NCI-H82 treated with DMSO at 0.1 percent for 48 hours (cell line): ENCODE data around the gene TPGS1.

Experiments used
- DNase-seq: peaks from one replicate; lab custom pipeline; 2025; ENCODE audit not compliant: unreplicated experiment; lab: John Stamatoyannopoulos, UW

TPGS1 gene

DNA sequence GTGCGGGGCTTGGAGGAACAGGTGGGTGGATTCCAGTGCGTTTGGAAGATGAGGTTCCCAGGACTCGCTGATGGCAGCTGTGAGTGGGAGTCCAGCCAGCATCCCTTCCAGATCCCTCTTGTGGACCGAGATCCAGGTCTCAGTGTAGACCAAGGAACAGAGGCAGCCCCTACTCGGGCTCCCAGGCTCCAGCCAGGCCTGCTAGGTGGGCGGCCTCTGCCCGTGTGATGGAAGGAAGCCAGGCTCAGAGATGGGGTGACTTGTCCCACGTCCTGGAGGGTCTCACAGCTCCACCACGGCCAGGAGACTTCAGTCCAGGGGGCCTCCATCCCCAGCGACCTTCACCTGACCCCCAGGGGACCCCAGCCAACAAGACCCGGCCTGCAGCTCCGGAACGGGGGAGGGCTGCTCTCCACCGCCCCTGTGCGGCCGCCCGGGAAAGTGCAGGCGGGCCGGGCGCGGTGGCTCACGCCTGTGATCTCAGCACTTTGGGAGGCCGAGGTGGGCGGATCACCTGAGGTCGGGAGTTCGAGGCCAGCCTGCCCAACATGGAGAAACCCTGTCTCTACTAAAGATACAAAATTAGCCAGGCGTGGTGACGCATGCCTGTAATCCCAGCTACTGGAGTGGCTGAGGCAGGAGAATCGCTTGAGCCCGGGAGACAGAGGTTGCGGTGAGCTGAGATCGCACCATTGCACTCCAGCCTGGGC is 11.7 kb upstream of the TPGS1 start:
- DNase-seq: no peak

- no peak for DNase-seq
These were observed 11.1 kb upstream of the TPGS1 start, which contains the start of gene MADCAM1 for GRCh38 chr19:496112-496665. MADCAM1 (plus strand) TSS chr19:496486; CDS start chr19:496500, 14 bp downstream.

DNA sequence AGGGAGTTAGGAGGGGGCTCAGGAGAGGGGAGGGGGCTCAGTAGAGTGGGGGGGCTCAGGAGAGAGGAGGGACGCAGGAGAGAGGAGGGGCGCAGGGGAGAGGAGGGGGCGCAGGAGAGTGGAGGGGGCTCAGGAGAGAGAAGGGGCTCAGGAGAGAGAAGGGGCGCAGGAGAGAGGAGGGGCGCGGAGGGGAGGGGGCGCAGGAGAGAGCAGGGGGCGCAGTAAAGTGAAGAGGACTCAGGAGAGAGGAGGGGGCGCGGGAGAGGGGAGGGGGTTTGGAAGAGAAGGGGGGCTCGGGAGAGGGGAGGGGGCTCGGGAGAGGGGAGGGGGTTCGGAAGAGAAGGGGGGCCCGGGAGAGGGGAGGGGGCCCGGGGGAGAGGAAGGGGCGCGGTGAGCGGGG is 10.3 kb upstream of the TPGS1 start:
- no peak for DNase-seq

DNA sequence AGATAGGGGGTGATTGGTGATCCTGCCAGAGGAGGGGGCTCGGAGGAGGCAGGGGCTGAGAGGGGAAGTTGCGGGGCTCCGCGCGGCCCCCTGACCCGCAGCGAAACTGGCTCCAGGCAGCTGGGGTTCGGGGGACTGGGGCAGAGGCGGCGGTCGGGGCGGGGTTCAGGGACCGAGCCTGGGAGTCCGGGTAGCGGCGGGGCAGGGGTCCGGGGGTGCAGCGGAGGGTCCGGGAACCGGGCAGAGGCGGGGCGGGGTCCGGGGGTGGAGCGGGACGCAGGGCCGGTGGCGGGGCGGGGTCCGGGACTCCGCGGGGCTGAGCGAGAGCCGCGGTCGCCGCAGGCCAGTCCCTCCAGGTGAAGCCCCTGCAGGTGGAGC is 9.8 kb upstream of the TPGS1 start:
- DNase-seq: no peak

- DNase-seq: no peak
These were observed 9.3 kb upstream of the TPGS1 start for GRCh38 chr19:497869-498510.

DNA sequence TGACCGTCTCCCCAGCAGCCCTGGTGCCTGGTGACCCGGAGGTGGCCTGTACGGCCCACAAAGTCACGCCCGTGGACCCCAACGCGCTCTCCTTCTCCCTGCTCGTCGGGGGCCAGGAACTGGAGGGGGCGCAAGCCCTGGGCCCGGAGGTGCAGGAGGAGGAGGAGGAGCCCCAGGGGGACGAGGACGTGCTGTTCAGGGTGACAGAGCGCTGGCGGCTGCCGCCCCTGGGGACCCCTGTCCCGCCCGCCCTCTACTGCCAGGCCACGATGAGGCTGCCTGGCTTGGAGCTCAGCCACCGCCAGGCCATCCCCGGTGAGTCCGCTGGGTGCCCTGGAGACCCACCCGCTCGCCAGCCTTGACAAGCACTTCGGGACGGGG is 8.8 kb upstream of the TPGS1 start:
- DNase-seq: no peak

DNA sequence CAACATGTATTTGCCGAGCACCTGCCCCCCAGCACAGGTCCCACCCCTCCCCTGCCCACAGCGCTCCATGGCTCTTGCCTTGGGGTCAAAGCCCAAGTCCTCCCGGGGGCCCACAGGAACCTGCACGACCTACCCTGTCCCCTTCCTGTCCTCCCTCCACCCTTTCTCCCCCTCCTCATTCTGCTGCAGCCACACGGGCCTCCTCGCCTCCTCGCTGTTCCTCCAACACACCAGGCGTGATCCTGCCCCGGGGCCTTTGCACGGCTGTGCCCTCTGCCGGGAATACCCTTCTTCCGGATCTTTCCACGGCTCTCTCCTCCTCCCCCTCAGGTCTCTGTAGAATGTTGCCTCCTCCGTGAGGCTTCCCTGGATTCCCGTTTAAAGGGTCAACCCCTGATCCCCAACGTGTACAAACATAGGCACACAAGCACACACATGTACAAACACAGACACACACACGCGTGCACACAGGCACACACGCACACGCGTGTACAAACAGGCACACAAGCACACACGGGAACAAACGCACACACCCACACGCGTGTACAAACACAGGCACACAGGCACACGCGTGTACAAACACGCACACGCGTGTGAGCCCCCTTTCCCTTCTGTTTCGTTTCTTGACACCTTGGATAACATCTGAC is 8.2 kb upstream of the TPGS1 start:
- DNase-seq: no peak

DNA sequence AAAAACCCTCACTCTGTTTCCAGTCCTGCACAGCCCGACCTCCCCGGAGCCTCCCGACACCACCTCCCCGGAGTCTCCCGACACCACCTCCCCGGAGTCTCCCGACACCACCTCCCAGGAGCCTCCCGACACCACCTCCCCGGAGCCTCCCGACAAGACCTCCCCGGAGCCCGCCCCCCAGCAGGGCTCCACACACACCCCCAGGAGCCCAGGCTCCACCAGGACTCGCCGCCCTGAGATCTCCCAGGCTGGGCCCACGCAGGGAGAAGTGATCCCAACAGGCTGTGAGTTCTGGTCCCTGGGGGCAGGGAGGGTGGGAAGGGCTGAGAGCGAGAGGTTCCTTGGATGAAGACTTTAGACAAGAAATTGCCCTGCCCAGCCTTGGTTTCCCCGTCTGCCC is 5.7 kb upstream of the TPGS1 start:
- DNase-seq: no peak

GRCh38 chr19:504616-505015 is 2.7 kb upstream of the TPGS1 start:
- no peak for DNase-seq

- DNase-seq: peak; percentile 93
These were observed 652 bp upstream of the TPGS1 start for GRCh38 chr19:506404-507285.

- DNase-seq: no peak
These were observed 1.2 kb downstream of the TPGS1 start for GRCh38 chr19:508204-509150.

- DNase-seq: peak; percentile 39
These were observed 3.4 kb downstream of the TPGS1 start for GRCh38 chr19:510606-511100.

DNA sequence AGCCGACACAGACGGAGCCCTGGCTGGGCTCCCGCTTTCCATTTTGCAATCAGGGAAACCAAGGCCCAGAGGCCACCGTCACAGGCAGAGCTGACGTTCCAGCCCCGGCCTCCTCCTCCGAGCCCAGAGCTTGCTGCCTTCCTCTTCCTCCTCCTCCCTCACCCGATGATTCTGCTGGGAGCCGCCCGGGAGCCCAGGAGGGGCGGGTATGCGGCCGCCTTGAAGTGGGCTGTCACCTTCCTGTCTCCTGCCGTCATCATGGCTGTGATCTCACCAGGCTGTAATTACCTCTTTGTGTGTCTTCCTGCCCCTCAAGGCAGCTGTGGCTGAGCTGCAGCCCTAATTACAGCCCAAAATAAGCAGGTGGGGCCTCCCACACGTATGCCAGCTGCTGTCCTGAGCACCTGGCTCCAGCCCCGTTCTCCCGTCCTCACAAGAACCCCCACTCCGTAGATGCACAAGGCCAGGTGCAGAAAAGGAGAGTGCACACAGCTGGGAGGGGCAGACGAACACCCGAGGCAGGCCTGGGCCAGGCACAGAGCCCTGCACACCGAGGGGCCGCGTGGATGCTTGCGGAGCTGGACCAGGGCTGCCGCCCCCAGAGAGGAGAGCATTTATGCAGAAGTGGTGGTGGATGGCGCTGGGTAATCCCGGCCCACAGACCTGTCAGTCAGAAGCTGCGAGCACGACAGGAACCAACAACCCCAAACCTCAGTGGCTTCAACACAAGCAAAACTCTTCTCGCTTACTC is 4.0 kb downstream of the TPGS1 start:
- no peak for DNase-seq

DNA sequence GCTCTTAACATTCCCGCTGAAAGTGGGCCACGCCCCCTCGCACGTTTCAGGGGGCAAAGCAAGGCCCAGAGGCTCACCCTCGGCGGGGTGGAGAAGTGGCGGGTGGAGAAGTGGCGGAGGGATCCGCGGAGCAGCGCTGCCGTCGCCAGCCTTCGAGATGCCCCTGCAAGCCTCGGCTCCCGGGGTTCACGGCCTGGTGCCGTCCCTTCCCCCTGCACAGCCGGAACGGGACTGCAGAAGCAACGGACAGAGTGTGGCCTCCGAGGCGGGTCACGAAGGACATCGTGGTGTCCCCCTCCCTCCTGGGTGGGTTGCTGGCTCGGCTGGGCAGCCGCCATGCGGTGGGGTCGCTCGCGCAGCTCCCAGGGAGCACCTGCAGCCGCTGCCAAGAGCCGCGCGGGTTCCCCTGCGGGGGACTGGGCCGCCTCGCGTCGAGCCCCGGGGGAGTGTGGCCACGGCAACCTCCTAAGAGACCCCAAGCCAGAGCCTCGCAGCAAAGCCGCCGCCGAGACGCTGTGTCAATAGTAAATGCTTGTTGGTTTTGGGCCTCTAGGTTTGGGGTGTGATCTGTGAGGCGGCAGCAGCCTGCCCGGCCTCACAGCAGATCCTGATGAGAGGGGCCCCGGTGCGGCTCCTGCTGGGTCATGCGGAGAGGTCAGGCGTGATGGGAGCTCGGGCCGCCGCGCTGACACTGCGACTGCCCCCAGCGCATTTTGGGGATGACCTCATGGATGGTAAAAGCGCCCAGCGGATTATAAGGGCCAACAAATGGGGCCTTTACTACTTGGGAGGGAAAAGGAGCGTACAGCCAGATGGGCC is 5.5 kb downstream of the TPGS1 start:
- DNase-seq: no peak

- DNase-seq: no peak
These were observed 6.3 kb downstream of the TPGS1 start for GRCh38 chr19:513368-514165.

- DNase-seq: no peak
These were observed 6.9 kb downstream of the TPGS1 start for GRCh38 chr19:514166-514663.
